Fibroblast of lung (primary cell): ENCODE data around the gene C1QTNF1. TPM values are rescaled to one million over a fixed set of nuclear protein-coding genes. Genes with fewer than 3 reads are reported as not detected.

ENCODE experiments used
- DNase-seq, 2 donors: peaks; one replicate each; pipeline versions ENCODE4 v3.0.0 to v3.0.0-alpha.2; 2010; ENCODE audit warnings: low read depth in 2 of 2
- H2AFZ ChIP-seq: 2 replicates; pipeline ENCODE4 v1.5.1; 2012; ENCODE audit warnings: low read length, control low read depth, inconsistent platforms
- H3K27ac ChIP-seq: 2 replicates; pipeline ENCODE4 v1.5.1; 2011; ENCODE audit warnings: low read length, control low read depth; ENCODE audit not compliant: insufficient read depth
- H3K27me3 ChIP-seq: 2 replicates; pipeline ENCODE4 v1.5.1; 2011; ENCODE audit warnings: mild to moderate bottlenecking, low read length; ENCODE audit not compliant: control insufficient read depth, insufficient read depth
- H3K36me3 ChIP-seq: 2 replicates; pipeline ENCODE4 v1.5.1; 2011; ENCODE audit warnings: low read length; ENCODE audit not compliant: control insufficient read depth, insufficient read depth
- H3K4me1 ChIP-seq: 2 replicates; pipeline ENCODE4 v1.5.1; 2011; ENCODE audit warnings: low read length; ENCODE audit not compliant: control insufficient read depth, insufficient read depth; ENCODE audit errors: extremely low read depth
- H3K4me2 ChIP-seq: 2 replicates; pipeline ENCODE4 v1.5.1; 2011; ENCODE audit warnings: low read length, control low read depth; ENCODE audit not compliant: insufficient read depth; ENCODE audit errors: extremely low read depth
- H3K4me3 ChIP-seq, 4 experiments: fragments of 200-600 bp in 1 of 4; sonication (generic) in 1 of 4; replicated peaks in 1 of 4; 2 replicates each; pipeline ENCODE4 v1.5.1; 2011 to 2016; ENCODE audit warnings: low read length in 4 of 4, low read depth in 3 of 4, mild to moderate bottlenecking in 3 of 4, control low read depth in 2 of 4, inconsistent platforms in 1 of 4, mixed read lengths in 1 of 4; ENCODE audit not compliant: insufficient read depth in 1 of 4; ENCODE audit errors: control extremely low read depth in 1 of 4
- H3K79me2 ChIP-seq: 2 replicates; pipeline ENCODE4 v1.5.1; 2012; ENCODE audit warnings: mild to moderate bottlenecking, low read length, inconsistent platforms; ENCODE audit not compliant: control insufficient read depth, insufficient read depth
- H3K9ac ChIP-seq: 2 replicates; pipeline ENCODE4 v1.5.1; 2011; ENCODE audit warnings: mild to moderate bottlenecking, low read length, control low read depth; ENCODE audit not compliant: insufficient read depth
- H3K9me3 ChIP-seq: 2 replicates; pipeline ENCODE4 v1.5.1; 2012; ENCODE audit warnings: low read depth, low read length; ENCODE audit not compliant: control insufficient read depth, insufficient read depth
- H4K20me1 ChIP-seq: 2 replicates; pipeline ENCODE4 v1.5.1; 2011; ENCODE audit warnings: low read length; ENCODE audit not compliant: control insufficient read depth, insufficient read depth; ENCODE audit errors: extremely low read depth
- EZH2 ChIP-seq: IDR thresholded peaks from 2 replicates; pipeline ENCODE4 v1.5.1; 2012; ENCODE audit warnings: low read length, control low read depth, mild to moderate bottlenecking; ENCODE audit errors: missing control alignments
- polyA plus RNA-seq, 2 donors: library from polyadenylated mRNA; depleted of rRNA in 1 of 2; stranded (reverse) in 1 of 2; unstranded in 1 of 2; fragments of >200 nt; gene quantifications; 2 replicates each; pipeline ENCODE4 v1.2.1, GENCODE V29; 2011 to 2012; ENCODE audit warnings: missing spikeins in 1 of 2
- total RNA-seq: library from RNA; depleted of rRNA; stranded (reverse); fragments of >200 nt; gene quantifications from 2 replicates; pipeline ENCODE4 v1.2.1, GENCODE V29; 2014
- TF ChIP-seq, protein P1 (sequence below), 2 donors: IDR thresholded peaks in 1 of 2; conservative IDR thresholded peaks in 1 of 2; 1 replicate in 1 of 2; 2 replicates in 1 of 2; pipeline ENCODE4 v1.5.1; 2011 to 2012; ENCODE audit warnings: low read length in 2 of 2, control low read depth in 1 of 2, inconsistent platforms in 1 of 2, low read depth in 1 of 2, mild to moderate bottlenecking in 1 of 2

C1QTNF1 gene
- total and polyA plus RNA-seq, 2 donors (not counting 1 experiment from before 2014, with no cell fraction given) = 15.0 to 45.2 TPM

DNA sequence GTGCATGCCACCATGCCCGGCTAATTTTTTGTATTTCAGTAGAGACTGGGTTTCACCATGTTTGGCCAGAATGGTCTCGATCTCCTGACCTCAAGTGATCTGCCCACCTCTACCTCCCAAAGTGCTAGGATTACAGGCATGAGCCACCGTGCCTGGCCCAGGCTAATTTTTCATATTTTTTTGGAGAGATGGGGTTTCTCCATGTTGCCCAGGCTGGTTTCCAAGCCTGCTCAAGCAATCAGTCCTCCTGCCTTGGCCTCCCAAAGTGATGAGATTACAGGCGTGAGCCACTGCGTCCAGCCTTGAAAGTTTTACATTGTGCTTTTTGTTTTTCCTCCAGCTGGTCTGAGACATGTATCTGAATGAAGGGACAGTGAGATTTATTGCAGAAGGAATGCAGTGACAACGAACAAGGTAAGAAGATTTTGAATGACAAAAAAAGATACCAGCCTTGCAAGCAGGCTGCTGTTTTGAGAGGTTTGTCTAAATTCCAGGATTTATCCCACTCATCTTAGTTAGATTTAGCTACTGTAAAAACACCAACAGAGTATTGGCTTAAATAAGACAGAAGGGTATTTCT is 47.3 kb downstream of the C1QTNF1 start:
- Histone ChIP-seq H3K4me1 (no peaks in the 10 kb centered on the region), H2AFZ (no peak overlapping the region), H3K27me3 (no peaks in the 10 kb centered on the region), H3K27ac (no peak overlapping the region), H3K9ac (no peak overlapping the region), H3K36me3 (no peaks in the 10 kb centered on the region), H3K4me3 (no peak overlapping the region), H3K4me2 (no peak overlapping the region), H3K79me2 (no peaks in the 10 kb centered on the region), H4K20me1 (no peaks in the 10 kb centered on the region), H3K9me3 (no peaks in the 10 kb centered on the region)
- TF ChIP-seq, protein P1, sequence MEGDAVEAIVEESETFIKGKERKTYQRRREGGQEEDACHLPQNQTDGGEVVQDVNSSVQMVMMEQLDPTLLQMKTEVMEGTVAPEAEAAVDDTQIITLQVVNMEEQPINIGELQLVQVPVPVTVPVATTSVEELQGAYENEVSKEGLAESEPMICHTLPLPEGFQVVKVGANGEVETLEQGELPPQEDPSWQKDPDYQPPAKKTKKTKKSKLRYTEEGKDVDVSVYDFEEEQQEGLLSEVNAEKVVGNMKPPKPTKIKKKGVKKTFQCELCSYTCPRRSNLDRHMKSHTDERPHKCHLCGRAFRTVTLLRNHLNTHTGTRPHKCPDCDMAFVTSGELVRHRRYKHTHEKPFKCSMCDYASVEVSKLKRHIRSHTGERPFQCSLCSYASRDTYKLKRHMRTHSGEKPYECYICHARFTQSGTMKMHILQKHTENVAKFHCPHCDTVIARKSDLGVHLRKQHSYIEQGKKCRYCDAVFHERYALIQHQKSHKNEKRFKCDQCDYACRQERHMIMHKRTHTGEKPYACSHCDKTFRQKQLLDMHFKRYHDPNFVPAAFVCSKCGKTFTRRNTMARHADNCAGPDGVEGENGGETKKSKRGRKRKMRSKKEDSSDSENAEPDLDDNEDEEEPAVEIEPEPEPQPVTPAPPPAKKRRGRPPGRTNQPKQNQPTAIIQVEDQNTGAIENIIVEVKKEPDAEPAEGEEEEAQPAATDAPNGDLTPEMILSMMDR (conservative IDR thresholded peaks at IDR 0.05 in 1 of 2, IDR thresholded peaks at IDR 0.05 in 1 of 2; ENCODE audit: low read depth in 1 of 2, low read length in 2 of 2) = no peak
- no peak for TF ChIP-seq EZH2
- DNase-seq = no peak

DNA sequence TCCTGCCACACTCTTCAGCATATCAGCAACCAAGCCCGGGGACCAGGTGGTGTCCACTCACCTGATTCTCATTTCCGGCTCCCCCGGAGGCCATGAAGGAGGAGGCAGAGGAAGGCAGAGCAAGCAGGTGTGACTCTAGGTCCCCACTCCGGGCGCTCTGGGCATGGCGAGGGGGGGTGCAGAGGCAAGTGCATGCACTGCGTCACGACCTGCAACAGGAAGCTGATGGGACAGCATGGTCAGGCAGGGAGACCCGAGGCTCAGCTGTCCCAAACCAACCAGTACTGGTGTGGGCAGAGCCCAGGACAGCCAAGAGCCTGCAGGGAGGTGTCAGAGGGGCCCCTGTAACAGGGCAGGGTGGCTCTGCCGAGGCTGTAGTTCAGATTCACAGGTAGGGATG is 48.6 kb downstream of the C1QTNF1 start:
- H3K27ac ChIP-seq = no peak overlapping the region
- DNase-seq = no peak
- no peak overlapping the region for H3K4me2 ChIP-seq
- H3K36me3 ChIP-seq = no peaks in the 10 kb centered on the region
- no peaks in the 10 kb centered on the region for H3K4me1 ChIP-seq
- H3K79me2 ChIP-seq = no peaks in the 10 kb centered on the region
- no peak overlapping the region for H3K9ac ChIP-seq
- H4K20me1 ChIP-seq = no peaks in the 10 kb centered on the region
- no peaks in the 10 kb centered on the region for H3K27me3 ChIP-seq
- no peak for TF ChIP-seq EZH2
- TF ChIP-seq, protein P1 (conservative IDR thresholded peaks at IDR 0.05 in 1 of 2, IDR thresholded peaks at IDR 0.05 in 1 of 2; ENCODE audit: low read depth in 1 of 2, low read length in 2 of 2) = no peak
- H3K9me3 ChIP-seq = no peaks in the 10 kb centered on the region
- H3K4me3 ChIP-seq = no peak overlapping the region
- no peak overlapping the region for H2AFZ ChIP-seq

DNA sequence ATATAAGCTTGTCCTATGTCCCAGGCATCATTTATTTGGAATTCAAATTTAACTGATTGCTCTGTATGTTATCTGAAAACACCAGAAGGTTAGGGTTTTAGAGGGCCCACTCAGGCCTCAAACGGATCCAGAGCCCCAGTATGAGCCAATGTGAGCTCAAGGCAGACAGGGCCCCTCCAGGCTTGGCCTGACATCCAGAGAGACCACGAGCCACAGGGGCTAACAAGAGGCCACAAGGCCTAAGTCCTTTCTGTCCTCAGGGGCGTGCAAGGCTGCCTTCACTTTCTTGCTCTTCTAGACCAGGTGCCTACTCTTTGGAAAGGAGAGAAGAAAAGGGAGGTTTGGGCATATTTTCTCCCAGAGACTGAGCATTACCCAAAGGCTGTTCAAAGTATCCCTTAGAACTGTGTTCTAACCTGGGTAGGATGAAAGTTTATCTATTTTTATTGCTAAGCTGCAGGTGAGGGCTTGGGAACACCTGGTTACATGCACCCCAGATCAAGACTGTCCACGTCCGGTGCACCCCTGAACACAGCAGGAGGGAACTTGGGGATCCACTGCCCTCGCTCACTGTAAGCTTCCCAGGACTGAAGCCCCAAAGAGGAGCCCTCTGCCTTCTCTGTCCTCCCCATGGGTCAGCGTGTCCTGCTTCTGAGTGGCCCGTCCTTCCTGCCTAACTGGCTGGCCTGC is 49.2 kb downstream of the C1QTNF1 start:
- no peaks in the 10 kb centered on the region for H3K9me3 ChIP-seq
- H4K20me1 ChIP-seq = no peaks in the 10 kb centered on the region
- no peaks in the 10 kb centered on the region for H3K4me1 ChIP-seq
- no peak overlapping the region for H3K4me2 ChIP-seq
- no peak overlapping the region for H2AFZ ChIP-seq
- TF ChIP-seq EZH2 = no peak
- TF ChIP-seq, protein P1 (conservative IDR thresholded peaks at IDR 0.05 in 1 of 2, IDR thresholded peaks at IDR 0.05 in 1 of 2; ENCODE audit: low read depth in 1 of 2, low read length in 2 of 2) = no peak
- H3K36me3 ChIP-seq = no peaks in the 10 kb centered on the region
- no peaks in the 10 kb centered on the region for H3K79me2 ChIP-seq
- no peak overlapping the region for H3K27ac ChIP-seq
- no peak for DNase-seq
- H3K9ac ChIP-seq = no peak overlapping the region
- no peak overlapping the region for H3K4me3 ChIP-seq
- H3K27me3 ChIP-seq = no peaks in the 10 kb centered on the region
